ENCODE measurements around the gene CEMIP.

The CEMIP gene

DNA sequence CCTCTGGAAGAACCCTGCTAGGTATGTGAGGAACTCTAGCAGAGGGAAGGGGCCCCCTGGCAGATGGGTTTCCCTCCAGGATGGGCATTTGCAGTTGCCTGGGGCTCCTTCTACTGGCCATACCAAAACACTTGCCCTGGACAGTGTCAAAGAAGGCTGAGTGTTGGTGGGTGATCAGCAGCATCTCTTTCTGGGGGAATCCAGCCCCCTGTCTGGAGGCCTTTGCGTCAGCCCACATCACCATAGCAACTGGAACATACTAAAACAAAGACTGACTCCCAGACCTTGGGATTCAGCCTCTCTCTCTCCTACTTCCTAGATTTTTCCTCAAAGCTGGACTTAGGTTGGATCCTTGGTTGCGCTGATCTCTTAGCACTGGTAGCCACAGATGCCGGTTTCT is 8.1 kb downstream of the CEMIP start:
- TF ChIP-seq FOXM1 (IDR thresholded peaks at IDR 0.05; ENCODE audit: borderline replicate concordance) (no peak), BHLHE40 (IDR thresholded peaks at IDR 0.05; ENCODE audit: borderline replicate concordance) (no peak), NFRKB (IDR thresholded peaks at IDR 0.05) (no peak), LEF1 (IDR thresholded peaks at IDR 0.05; ENCODE audit: borderline replicate concordance) (no peak), FOXA1 (IDR thresholded peaks at IDR 0.05) (no peak), FOXK2 (IDR thresholded peaks at IDR 0.05) (no peak), TARDBP (IDR thresholded peaks at IDR 0.05) (no peak), SUZ12 (IDR thresholded peaks at IDR 0.05) (no peak), ARNT (IDR thresholded peaks at IDR 0.05) (no peak), HDGF (IDR thresholded peaks at IDR 0.05; ENCODE audit: borderline replicate concordance) (no peak)
- ChIA-PET CTCF (interaction anchor here (0.9 kb wide), 1 partner anchor 479 kb away, joined by 3 read pairs; no protein-coding TSS in a partner anchor), POLR2A (no interaction called here)
- no peak for DNase-seq (ENCODE audit: extremely low spot score)

GRCh38 chr15:80788536-80788935 is 9.4 kb downstream of the CEMIP start:
- DNase-seq (ENCODE audit: extremely low spot score): no peak
- ChIA-PET POLR2A (no interaction called here), CTCF (interaction anchor here (0.9 kb wide), 1 partner anchor 9 kb away, joined by 5 read pairs; the partner anchor contains the start of gene CEMIP)
- TF ChIP-seq HDGF (IDR thresholded peaks at IDR 0.05; ENCODE audit: borderline replicate concordance): no peak
- TF ChIP-seq CTBP1 (IDR thresholded peaks at IDR 0.05; ENCODE audit: borderline replicate concordance): no peak
- TF ChIP-seq FOXK2 (IDR thresholded peaks at IDR 0.05): no peak
- TF ChIP-seq, protein P1, sequence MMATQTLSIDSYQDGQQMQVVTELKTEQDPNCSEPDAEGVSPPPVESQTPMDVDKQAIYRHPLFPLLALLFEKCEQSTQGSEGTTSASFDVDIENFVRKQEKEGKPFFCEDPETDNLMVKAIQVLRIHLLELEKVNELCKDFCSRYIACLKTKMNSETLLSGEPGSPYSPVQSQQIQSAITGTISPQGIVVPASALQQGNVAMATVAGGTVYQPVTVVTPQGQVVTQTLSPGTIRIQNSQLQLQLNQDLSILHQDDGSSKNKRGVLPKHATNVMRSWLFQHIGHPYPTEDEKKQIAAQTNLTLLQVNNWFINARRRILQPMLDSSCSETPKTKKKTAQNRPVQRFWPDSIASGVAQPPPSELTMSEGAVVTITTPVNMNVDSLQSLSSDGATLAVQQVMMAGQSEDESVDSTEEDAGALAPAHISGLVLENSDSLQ (IDR thresholded peaks at IDR 0.05): no peak
- TF ChIP-seq SUZ12 (IDR thresholded peaks at IDR 0.05): no peak
- no peak for TF ChIP-seq ZNF384 (IDR thresholded peaks at IDR 0.05)
- TF ChIP-seq ARNT (IDR thresholded peaks at IDR 0.05): no peak
- no peak for TF ChIP-seq TARDBP (IDR thresholded peaks at IDR 0.05)
- no peak for TF ChIP-seq FOXM1 (IDR thresholded peaks at IDR 0.05; ENCODE audit: borderline replicate concordance)
- TF ChIP-seq ELF4 (IDR thresholded peaks at IDR 0.05): no peak
- TF ChIP-seq L3MBTL2 (conservative IDR thresholded peaks at IDR 0.05): no peak
- no peak for TF ChIP-seq BHLHE40 (IDR thresholded peaks at IDR 0.05; ENCODE audit: borderline replicate concordance)
- TF ChIP-seq FOXA1 (IDR thresholded peaks at IDR 0.05): no peak
- no peak for TF ChIP-seq NFRKB (IDR thresholded peaks at IDR 0.05)
- no peak for TF ChIP-seq SP1 (IDR thresholded peaks at IDR 0.05)
- TF ChIP-seq LEF1 (IDR thresholded peaks at IDR 0.05; ENCODE audit: borderline replicate concordance): no peak

DNA sequence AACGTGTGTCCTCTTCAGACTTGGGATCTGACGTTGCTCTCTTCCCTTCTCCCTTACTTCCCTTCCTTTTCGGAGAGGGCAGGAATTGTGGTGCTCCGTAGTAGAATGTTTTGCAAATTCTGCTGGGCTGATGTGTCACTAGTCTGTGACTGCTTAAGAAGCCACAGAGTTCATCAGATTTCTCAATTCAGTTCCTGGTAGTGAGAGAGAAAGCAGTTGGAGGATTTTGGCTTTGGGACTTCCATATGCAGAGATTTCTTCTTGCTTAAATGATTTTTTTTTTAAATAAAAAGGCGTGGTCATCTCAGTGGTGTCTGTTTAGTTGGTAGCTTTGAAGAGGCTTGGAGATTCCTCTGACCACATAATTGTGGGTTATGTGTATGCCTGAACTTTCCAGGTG is 10.1 kb downstream of the CEMIP start:
- POLR2A ChIA-PET: no interaction called here
- CTCF ChIA-PET: interaction anchor here (0.9 to 1.3 kb wide), 2 partner anchors 10 to 13 kb away, joined by 3 to 4 read pairs; partner anchors contain the start of gene CEMIP
- TF ChIP-seq FOXK2 (IDR thresholded peaks at IDR 0.05) (no peak), ZNF384 (IDR thresholded peaks at IDR 0.05) (no peak), FOXM1 (IDR thresholded peaks at IDR 0.05; ENCODE audit: borderline replicate concordance) (no peak), L3MBTL2 (conservative IDR thresholded peaks at IDR 0.05) (no peak), SP1 (IDR thresholded peaks at IDR 0.05) (no peak), NFRKB (IDR thresholded peaks at IDR 0.05) (no peak), ARNT (IDR thresholded peaks at IDR 0.05) (no peak)
- DNase-seq (ENCODE audit: extremely low spot score): no peak

- ChIA-PET CTCF (interaction anchor here (0.9 to 1.3 kb wide), 3 partner anchors 10 to 13 kb away, joined by 3 to 4 read pairs (median 3); partner anchors contain the start of gene CEMIP), POLR2A (no interaction called here)
- DNase-seq (ENCODE audit: extremely low spot score): no peak
- TF ChIP-seq FOXA1 (IDR thresholded peaks at IDR 0.05) (no peak), ZNF384 (IDR thresholded peaks at IDR 0.05) (no peak), FOXM1 (IDR thresholded peaks at IDR 0.05; ENCODE audit: borderline replicate concordance) (no peak), NFRKB (IDR thresholded peaks at IDR 0.05) (no peak), TARDBP (IDR thresholded peaks at IDR 0.05) (no peak), SUZ12 (IDR thresholded peaks at IDR 0.05) (no peak), L3MBTL2 (conservative IDR thresholded peaks at IDR 0.05) (no peak), ELF4 (IDR thresholded peaks at IDR 0.05) (no peak), LEF1 (IDR thresholded peaks at IDR 0.05; ENCODE audit: borderline replicate concordance) (no peak), HDGF (IDR thresholded peaks at IDR 0.05; ENCODE audit: borderline replicate concordance) (no peak), FOXK2 (IDR thresholded peaks at IDR 0.05) (no peak), BHLHE40 (IDR thresholded peaks at IDR 0.05; ENCODE audit: borderline replicate concordance) (no peak), ARNT (IDR thresholded peaks at IDR 0.05) (no peak), SP1 (IDR thresholded peaks at IDR 0.05) (no peak), CTBP1 (IDR thresholded peaks at IDR 0.05; ENCODE audit: borderline replicate concordance) (no peak)
- TF ChIP-seq, protein P1 (IDR thresholded peaks at IDR 0.05): no peak
These were observed 10.6 kb downstream of the CEMIP start for GRCh38 chr15:80789796-80790195.

DNA sequence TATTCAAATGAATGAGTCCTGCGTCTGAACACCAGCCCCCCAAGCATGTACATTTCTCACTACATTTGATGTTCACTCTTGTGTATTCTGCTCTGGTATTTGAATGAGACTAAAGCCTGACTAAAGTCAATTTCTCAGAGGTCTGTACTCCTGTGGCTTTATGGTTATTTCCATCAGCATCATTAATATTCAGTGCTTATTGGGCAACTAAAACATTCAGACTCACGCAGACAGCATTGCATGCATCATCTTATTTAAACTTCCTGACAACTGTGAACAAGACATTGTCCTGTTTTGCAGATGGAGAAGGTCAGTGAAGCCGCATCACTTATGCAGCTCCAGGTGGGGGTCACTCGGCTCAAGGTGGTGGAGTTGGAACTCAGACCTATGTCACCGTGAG is 11.1 kb downstream of the CEMIP start:
- DNase-seq (ENCODE audit: extremely low spot score): no peak
- CTCF ChIA-PET: interaction anchor here (1.1 to 1.3 kb wide), 2 partner anchors 10 to 11 kb away, joined by 3 to 4 read pairs; partner anchors contain the start of gene CEMIP
- POLR2A ChIA-PET: no interaction called here
- TF ChIP-seq L3MBTL2 (conservative IDR thresholded peaks at IDR 0.05) (no peak), FOXA1 (IDR thresholded peaks at IDR 0.05) (no peak), TARDBP (IDR thresholded peaks at IDR 0.05) (no peak), HDGF (IDR thresholded peaks at IDR 0.05; ENCODE audit: borderline replicate concordance) (no peak), ARNT (IDR thresholded peaks at IDR 0.05) (no peak), SUZ12 (IDR thresholded peaks at IDR 0.05) (no peak), LEF1 (IDR thresholded peaks at IDR 0.05; ENCODE audit: borderline replicate concordance) (no peak), FOXK2 (IDR thresholded peaks at IDR 0.05) (no peak), FOXM1 (IDR thresholded peaks at IDR 0.05; ENCODE audit: borderline replicate concordance) (no peak), SP1 (IDR thresholded peaks at IDR 0.05) (no peak)

DNA sequence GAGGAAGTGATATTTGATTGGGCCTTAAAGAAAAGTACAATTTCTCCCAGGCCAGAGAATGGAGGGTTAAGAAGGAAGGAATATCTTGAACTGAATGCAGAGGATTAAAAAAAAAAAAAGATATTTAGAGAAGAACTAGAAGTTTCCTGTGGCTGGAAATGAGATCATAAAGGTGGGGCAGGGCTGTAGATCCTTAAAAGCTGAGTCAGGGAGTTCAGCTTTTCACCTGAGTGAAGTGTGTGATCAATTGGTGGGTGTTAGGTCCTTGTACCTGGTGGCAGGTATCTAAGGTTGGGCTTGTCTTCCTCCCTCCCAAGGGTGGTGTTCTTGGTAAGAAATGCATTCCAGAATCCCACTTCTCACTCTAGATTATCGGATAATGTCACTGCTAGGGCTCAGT is 11.8 kb downstream of the CEMIP start:
- TF ChIP-seq FOXK2 (IDR thresholded peaks at IDR 0.05) (no peak), HDGF (IDR thresholded peaks at IDR 0.05; ENCODE audit: borderline replicate concordance) (no peak), FOXM1 (IDR thresholded peaks at IDR 0.05; ENCODE audit: borderline replicate concordance) (no peak), SP1 (IDR thresholded peaks at IDR 0.05) (no peak), ZNF384 (IDR thresholded peaks at IDR 0.05) (no peak), ARNT (IDR thresholded peaks at IDR 0.05) (no peak), LEF1 (IDR thresholded peaks at IDR 0.05; ENCODE audit: borderline replicate concordance) (no peak), SUZ12 (IDR thresholded peaks at IDR 0.05) (no peak), BHLHE40 (IDR thresholded peaks at IDR 0.05; ENCODE audit: borderline replicate concordance) (no peak), TARDBP (IDR thresholded peaks at IDR 0.05) (no peak), ELF4 (IDR thresholded peaks at IDR 0.05) (no peak), CTBP1 (IDR thresholded peaks at IDR 0.05; ENCODE audit: borderline replicate concordance) (no peak), L3MBTL2 (conservative IDR thresholded peaks at IDR 0.05) (no peak)
- TF ChIP-seq, protein P1 (IDR thresholded peaks at IDR 0.05): no peak
- CTCF ChIA-PET: interaction anchor here (0.6 kb wide), 1 partner anchor 188 kb away, joined by 7 read pairs; no protein-coding TSS in a partner anchor

More for the DNA sequence above, 11.8 kb downstream of the CEMIP start:
- DNase-seq (ENCODE audit: extremely low spot score): no peak
- POLR2A ChIA-PET: no interaction called here
